22Rv1 (cell line): ENCODE data around the gene TPK1.

Source experiments
- CTCF ChIP-seq: fragments of 450-650 bp; IDR thresholded peaks from 2 replicates; pipeline ENCODE4 v1.5.1; 2017; ENCODE audit warnings: mild to moderate bottlenecking
- ZFX ChIP-seq: fragments of 450-650 bp; IDR thresholded peaks from 2 replicates; pipeline ENCODE4 v1.6.1; 2017; ENCODE audit warnings: antibody characterized with exemption, borderline replicate concordance

- TF ChIP-seq ZFX: no peak
- no peak for TF ChIP-seq CTCF
These were observed 238.9 kb downstream of the TPK1 start for GRCh38 chr7:144596953-144597352.
